22Rv1 (cell line): ENCODE results near the gene GRM4.

ENCODE experiments used
- H3K27ac ChIP-seq: fragments of 450-650 bp; 2 replicates; pipeline ENCODE4 v1.5.1; 2017
- CTCF ChIP-seq: fragments of 450-650 bp; IDR thresholded peaks from 2 replicates; pipeline ENCODE4 v1.5.1; 2017; ENCODE audit warnings: mild to moderate bottlenecking
- ZFX ChIP-seq: fragments of 450-650 bp; IDR thresholded peaks from 2 replicates; pipeline ENCODE4 v1.6.1; 2017; ENCODE audit warnings: antibody characterized with exemption, borderline replicate concordance

Gene GRM4

DNA sequence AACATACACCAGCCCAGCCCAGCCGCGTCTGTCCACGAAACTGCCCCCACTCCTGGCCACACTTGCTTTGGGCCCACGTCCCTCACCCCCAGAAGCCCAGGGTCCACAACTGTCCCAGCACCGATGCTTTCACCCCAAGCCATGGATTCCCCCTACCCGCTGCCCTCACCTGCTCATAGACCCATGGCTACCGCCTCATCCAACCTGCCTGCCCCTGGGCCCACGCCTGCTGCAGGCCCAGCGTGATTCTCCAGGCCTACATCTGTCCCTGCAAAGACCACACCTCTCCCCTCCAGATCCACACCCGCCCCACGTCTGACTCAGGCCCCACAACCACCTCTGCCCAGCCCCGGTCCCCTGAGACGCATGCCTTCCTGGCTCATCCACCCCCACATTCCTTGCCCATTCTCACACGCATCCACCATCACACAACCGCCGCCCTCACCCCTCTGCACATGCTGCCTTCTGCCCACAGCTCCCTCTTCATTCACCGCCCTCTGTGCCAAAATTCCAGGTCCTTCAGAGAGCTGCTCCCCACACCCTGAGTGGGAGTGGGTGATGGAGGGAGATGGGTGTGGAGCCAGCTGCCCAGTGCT lies 86.7 kb downstream of the GRM4 start:
- no peak overlapping the region for H3K27ac ChIP-seq
- TF ChIP-seq ZFX, result no peak
- no peak for TF ChIP-seq CTCF

- H3K27ac ChIP-seq, result no peak overlapping the region
- TF ChIP-seq CTCF, result no peak
- TF ChIP-seq ZFX, result no peak
Observed at GRCh38 chr6:34057790-34058189, 88.1 kb downstream of the GRM4 start.

DNA sequence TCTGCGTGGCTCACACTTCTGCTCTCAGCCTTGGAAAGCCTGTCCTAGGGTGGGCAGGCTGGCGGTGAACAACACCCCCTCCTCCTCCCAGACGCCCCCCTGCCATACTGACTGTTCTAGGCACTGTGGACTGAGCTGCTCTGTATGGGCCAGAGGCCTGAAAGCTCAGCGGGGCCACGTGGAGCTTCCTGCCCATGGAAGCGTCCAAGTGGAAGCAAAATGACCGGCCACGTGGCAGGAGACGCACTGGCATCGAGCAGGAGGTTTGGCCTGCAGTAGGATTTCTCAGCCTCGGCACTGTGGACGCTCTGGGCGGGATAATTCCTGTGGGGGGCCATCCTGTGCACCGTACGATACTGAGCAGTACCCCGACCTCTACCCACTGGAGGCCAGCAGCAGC lies 88.7 kb downstream of the GRM4 start:
- TF ChIP-seq ZFX (no peak), CTCF (no peak)
- no peak overlapping the region for H3K27ac ChIP-seq

GRCh38 chr6:34056305-34057108 lies 89.4 kb downstream of the GRM4 start:
- no peak for TF ChIP-seq CTCF
- no peak for TF ChIP-seq ZFX
- H3K27ac ChIP-seq, result no peak overlapping the region

- no peak overlapping the region for H3K27ac ChIP-seq
- no peak for TF ChIP-seq ZFX
- TF ChIP-seq CTCF, result peak; percentile 93
Observed at GRCh38 chr6:34055223-34055933, 90.5 kb downstream of the GRM4 start.

DNA sequence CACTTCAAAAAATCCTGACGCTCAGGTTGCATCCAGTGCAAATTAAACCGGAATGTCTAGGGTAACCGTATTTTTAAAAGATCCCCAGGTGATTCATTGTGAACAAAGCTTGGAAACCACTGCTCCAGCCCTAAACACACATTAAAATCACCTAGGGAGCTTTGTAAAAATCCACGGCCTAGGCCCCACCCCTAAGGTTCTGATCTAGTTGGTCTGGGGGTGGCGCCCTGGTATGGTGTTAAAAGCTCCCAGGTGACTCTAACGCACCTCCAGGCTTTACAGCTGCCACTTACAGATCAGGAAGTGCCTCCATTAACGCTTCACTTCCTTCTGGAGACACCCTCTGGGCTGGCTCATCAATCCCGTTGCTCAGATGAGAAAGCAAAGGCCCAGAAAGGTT lies 92.2 kb downstream of the GRM4 start:
- H3K27ac ChIP-seq, result no peak overlapping the region
- TF ChIP-seq CTCF, result no peak
- no peak for TF ChIP-seq ZFX
